MM.1S (cell line): ENCODE data around the gene NANOS3.

Experiments
- DNase-seq: peaks from one replicate; pipeline ENCODE4 v3.0.0-alpha.2; 2015
- H2AFZ ChIP-seq: fragments of 300-600 bp; sonication (generic); 2 replicates; pipeline ENCODE4 v1.6.0; 2016; ENCODE audit warnings: antibody characterized with exemption, low read length
- H3F3A ChIP-seq: fragments of 300-600 bp; sonication (generic); 2 replicates; pipeline ENCODE4 v1.6.1; 2016; ENCODE audit warnings: mild to moderate bottlenecking, antibody characterized with exemption, low read length, moderate library complexity, mixed read lengths; ENCODE audit not compliant: insufficient read depth
- H3K27ac ChIP-seq: fragments of 300-600 bp; sonication (generic); 2 replicates; pipeline ENCODE4 v1.5.1; 2016; ENCODE audit warnings: mild to moderate bottlenecking, low read length
- H3K27me3 ChIP-seq: fragments of 300-600 bp; sonication (generic); replicated peaks from 2 replicates; pipeline ENCODE4 v1.6.0; 2016; ENCODE audit warnings: low read length; ENCODE audit not compliant: insufficient read depth
- H3K36me3 ChIP-seq: fragments of 300-600 bp; sonication (generic); replicated peaks from 2 replicates; pipeline ENCODE4 v1.6.1; 2016; ENCODE audit warnings: mild to moderate bottlenecking, low read length, mixed read lengths; ENCODE audit not compliant: insufficient read depth
- H3K4me1 ChIP-seq: fragments of 300-600 bp; sonication (generic); 2 replicates; pipeline ENCODE4 v1.6.1; 2016; ENCODE audit warnings: low read length, mixed read lengths
- H3K4me2 ChIP-seq: fragments of 300-600 bp; sonication (generic); 2 replicates; pipeline ENCODE4 v1.6.0; 2016; ENCODE audit warnings: low read depth, low read length
- H3K4me3 ChIP-seq: fragments of 300-600 bp; sonication (generic); 2 replicates; pipeline ENCODE4 v1.5.1; 2016; ENCODE audit warnings: low read length, mixed read lengths
- H3K79me2 ChIP-seq: fragments of 300-600 bp; sonication (generic); 2 replicates; pipeline ENCODE4 v1.6.1; 2016; ENCODE audit warnings: mixed run types, low read length, mixed read lengths
- H3K9ac ChIP-seq: fragments of 300-600 bp; sonication (generic); 2 replicates; pipeline ENCODE4 v1.6.1; 2016; ENCODE audit warnings: low read length, mixed read lengths
- H3K9me2 ChIP-seq: fragments of 300-600 bp; sonication (generic); replicated peaks from 2 replicates; pipeline ENCODE4 v1.6.1; 2016; ENCODE audit warnings: mild to moderate bottlenecking, low read length, mixed read lengths; ENCODE audit not compliant: insufficient read depth
- H3K9me3 ChIP-seq: fragments of 300-600 bp; sonication (generic); replicated peaks from 2 replicates; pipeline ENCODE4 v1.6.1; 2016; ENCODE audit warnings: mild to moderate bottlenecking, low read length, mixed read lengths; ENCODE audit not compliant: insufficient read depth
- H4K20me1 ChIP-seq: fragments of 300-600 bp; sonication (generic); 2 replicates; pipeline ENCODE4 v1.6.1; 2016; ENCODE audit warnings: mild to moderate bottlenecking, low read length, moderate library complexity, mixed read lengths; ENCODE audit not compliant: insufficient read depth
- EZH2 ChIP-seq: fragments of 300-600 bp; sonication (generic); optimal IDR thresholded peaks from 2 replicates; pipeline ENCODE3; 2017; ENCODE audit warnings: low read depth, mild to moderate bottlenecking, antibody characterized with exemption, low read length, mixed read lengths
- EZH2phosphoT487 ChIP-seq: fragments of 300-600 bp; sonication (generic); IDR thresholded peaks from 2 replicates; pipeline ENCODE4 v1.6.1; 2018; ENCODE audit warnings: antibody characterized with exemption, low read length
- TF ChIP-seq, protein P1 (sequence below): fragments of 300-600 bp; sonication (generic); IDR thresholded peaks from 2 replicates; pipeline ENCODE4 v1.5.1; 2016; ENCODE audit warnings: antibody characterized with exemption, low read length, mixed read lengths

Gene NANOS3

DNA sequence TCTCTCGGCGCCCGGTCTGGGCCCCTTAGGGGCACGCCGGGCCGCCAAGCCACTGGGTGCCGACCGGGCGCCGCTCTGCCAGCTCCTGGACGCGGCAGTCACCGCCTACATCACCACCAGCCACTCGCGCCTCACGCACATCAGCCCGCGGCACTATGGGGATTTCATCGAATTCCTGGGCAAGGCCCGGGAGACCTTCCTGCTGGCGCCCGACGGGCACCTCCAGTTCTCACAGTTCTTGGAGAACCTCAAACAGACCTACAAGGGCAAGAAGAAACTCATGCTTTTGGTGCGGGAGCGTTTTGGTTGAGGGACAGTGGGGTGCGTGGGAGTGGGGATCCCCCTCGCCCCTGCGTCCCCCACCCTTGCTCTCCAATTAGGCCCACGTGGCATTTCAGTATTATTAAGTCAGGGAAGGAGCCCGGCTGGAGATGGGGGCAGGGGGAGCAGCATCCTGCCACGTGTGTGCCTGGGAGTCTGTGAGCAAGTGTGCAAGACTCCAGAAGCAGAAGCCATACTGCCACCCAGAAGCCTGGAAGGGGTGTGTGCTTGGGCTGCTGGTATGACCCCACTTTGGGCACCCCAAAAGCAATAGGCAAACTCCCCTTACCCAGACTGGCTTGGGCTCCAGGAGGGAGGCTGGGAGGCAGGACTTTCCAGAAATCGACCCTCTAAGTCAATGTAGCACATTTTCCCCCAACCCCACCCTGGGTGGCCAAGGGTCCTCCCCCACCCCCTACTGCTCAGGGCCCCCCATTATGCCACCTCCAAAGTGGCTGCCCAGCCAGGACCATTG, 46.0 kb upstream of the NANOS3 start:
- Histone ChIP-seq H3F3A (peaks cover 14% of the 10 kb centered on the region), H3K9ac (no peak overlapping the region), H3K4me2 (no peak overlapping the region), H3K9me3 (no peaks in the 10 kb centered on the region), H3K27ac (no peak overlapping the region), H3K36me3 (no peaks in the 10 kb centered on the region), H4K20me1 (no peaks in the 10 kb centered on the region), H3K27me3 (no peaks in the 10 kb centered on the region), H3K79me2 (peaks cover 4% of the 10 kb centered on the region), H3K9me2 (no peaks in the 10 kb centered on the region), H3K4me3 (no peak overlapping the region), H3K4me1 (peaks cover 11% of the 10 kb centered on the region), H2AFZ (no peak overlapping the region)
- TF ChIP-seq EZH2phosphoT487 (no peak), EZH2 (no peak)
- TF ChIP-seq, protein P1, sequence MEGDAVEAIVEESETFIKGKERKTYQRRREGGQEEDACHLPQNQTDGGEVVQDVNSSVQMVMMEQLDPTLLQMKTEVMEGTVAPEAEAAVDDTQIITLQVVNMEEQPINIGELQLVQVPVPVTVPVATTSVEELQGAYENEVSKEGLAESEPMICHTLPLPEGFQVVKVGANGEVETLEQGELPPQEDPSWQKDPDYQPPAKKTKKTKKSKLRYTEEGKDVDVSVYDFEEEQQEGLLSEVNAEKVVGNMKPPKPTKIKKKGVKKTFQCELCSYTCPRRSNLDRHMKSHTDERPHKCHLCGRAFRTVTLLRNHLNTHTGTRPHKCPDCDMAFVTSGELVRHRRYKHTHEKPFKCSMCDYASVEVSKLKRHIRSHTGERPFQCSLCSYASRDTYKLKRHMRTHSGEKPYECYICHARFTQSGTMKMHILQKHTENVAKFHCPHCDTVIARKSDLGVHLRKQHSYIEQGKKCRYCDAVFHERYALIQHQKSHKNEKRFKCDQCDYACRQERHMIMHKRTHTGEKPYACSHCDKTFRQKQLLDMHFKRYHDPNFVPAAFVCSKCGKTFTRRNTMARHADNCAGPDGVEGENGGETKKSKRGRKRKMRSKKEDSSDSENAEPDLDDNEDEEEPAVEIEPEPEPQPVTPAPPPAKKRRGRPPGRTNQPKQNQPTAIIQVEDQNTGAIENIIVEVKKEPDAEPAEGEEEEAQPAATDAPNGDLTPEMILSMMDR, result no peak
- no peak for DNase-seq

DNA sequence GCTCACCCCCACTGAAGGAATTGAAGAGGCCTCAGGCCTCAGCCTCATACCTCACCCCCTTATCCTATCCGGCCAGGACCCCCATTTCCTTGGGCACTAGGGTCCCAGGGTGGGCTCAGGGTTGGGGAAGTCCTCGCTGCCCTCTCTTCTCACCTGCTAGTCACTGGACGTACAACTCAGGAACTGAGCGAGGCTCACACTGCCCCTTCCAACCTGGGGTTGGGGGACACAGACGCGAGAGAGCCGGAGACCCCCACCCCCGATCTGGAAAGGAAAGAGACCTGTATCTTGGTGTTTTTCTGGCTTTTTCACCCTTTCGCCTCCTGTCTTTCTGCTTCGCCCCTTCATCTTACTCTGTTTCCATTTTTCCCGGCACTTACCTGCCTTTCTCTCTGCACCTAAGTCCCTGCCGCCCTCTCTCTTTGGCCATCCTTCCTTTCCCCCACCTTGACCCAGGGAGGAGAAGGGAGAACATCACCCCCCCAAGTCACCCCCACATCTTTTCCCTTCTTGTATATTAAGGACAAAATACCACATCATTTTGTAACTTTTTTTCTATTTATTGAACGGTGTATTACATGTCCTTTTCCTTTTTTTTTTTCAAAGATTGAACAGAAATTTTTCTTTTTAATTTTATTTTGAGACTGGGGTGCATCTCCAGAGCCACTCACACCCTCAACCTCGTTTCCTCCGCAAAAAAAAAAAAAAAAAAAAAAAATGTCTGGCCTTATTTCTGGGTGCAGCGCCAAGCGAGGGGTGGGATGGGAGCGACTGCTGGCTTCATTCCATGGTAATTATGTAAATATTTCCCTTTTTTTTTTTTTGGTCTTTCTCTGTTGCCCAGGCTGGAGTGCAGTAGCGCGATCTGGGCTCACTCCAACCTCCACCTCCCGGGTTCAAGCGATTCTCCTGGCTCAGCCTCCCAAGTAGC, 45.1 kb upstream of the NANOS3 start:
- Histone ChIP-seq H3K79me2 (peaks cover 12% of the 10 kb centered on the region), H4K20me1 (no peaks in the 10 kb centered on the region), H3K9me2 (no peaks in the 10 kb centered on the region), H3F3A (peaks cover 22% of the 10 kb centered on the region), H3K4me2 (no peak overlapping the region), H3K36me3 (no peaks in the 10 kb centered on the region), H3K4me1 (peaks cover 11% of the 10 kb centered on the region), H2AFZ (no peak overlapping the region), H3K27me3 (no peaks in the 10 kb centered on the region), H3K4me3 (no peak overlapping the region), H3K9me3 (no peaks in the 10 kb centered on the region), H3K27ac (no peak overlapping the region), H3K9ac (no peak overlapping the region)
- no peak for DNase-seq
- TF ChIP-seq EZH2phosphoT487, result no peak
- TF ChIP-seq EZH2, result no peak
- TF ChIP-seq, protein P1, result no peak

DNA sequence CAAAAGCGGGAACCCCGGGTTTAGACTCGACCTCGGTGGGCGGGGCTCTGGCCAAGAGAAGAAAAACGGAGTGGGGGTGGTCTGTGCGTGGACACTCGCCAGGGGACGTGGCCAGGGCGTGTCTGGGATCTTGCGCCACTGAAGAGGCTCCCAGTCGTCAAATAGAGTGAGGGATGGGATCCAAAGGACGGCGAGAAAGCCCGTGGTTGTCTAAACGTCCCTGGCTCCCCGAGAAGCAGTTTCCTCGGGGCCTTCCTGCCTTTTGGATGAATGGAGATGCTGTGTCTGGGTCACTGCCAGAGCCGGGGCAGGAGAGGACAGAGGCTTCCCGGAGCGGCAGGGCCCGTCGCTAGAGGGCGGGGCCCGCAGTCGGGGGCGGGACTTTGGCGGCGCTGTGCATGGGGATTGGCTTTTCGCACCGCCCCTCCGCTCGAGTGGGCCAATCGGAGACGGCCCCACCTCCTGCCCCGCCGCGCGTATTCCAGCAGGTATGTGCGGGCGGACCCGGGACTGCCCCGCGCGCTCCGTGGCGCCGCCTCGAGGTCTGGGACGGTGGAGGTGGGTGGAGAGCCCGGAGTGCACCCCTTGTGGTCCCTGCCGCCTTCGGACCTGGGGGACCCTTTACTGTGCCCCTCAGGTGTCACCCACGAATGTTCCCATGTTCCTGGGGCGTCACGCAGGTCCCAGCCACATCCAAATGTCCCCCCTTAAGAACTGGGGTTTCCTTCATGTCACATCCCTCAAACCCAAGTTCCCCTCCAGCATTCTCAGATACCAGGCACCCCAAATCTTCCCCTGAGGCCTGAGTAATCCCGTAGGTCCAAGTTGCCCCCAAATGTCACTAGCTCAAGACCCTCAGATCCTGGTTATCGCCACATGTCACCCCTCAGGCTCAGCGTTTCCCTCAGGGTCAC, 43.3 kb upstream of the NANOS3 start:
- Histone ChIP-seq H3K9me3 (no peaks in the 10 kb centered on the region), H4K20me1 (no peaks in the 10 kb centered on the region), H3K9me2 (no peaks in the 10 kb centered on the region), H3F3A (peaks cover 29% of the 10 kb centered on the region), H3K79me2 (peaks cover 28% of the 10 kb centered on the region), H3K9ac (peak overlapping the region; percentile 55; the same call in 1 of the 2 replicates), H3K27me3 (no peaks in the 10 kb centered on the region), H3K36me3 (no peaks in the 10 kb centered on the region), H3K4me1 (peaks cover 13% of the 10 kb centered on the region), H3K4me3 (peak overlapping the region; percentile 62), H2AFZ (peak overlapping the region; percentile 75), H3K27ac (peak overlapping the region; percentile 31; the same call in 1 of the 2 replicates), H3K4me2 (peak overlapping the region; percentile 92)
- TF ChIP-seq EZH2phosphoT487, result no peak
- TF ChIP-seq, protein P1, result peak; percentile 64
- peak; percentile 91 for DNase-seq
